GDM1 (cell line): ENCODE results near the gene PPDPF.
"Not testable (repeated sequence)": the region's sequence is repeated elsewhere in the genome, so short reads cannot be mapped to it uniquely, and the experiment has no call there.

ENCODE experiments used
- DNase-seq: peaks from one replicate; lab custom pipeline; 2025; lab: John Stamatoyannopoulos, UW

Gene PPDPF

GRCh38 chr20:63500902-63501817, 19.4 kb upstream of the PPDPF start:
- no peak for DNase-seq

GRCh38 chr20:63501818-63502670, 18.5 kb upstream of the PPDPF start:
- no peak for DNase-seq

- no peak for DNase-seq
These were observed 17.8 kb upstream of the PPDPF start for GRCh38 chr20:63502671-63503172.

- no peak for DNase-seq
These were observed 17.0 kb upstream of the PPDPF start for GRCh38 chr20:63503524-63503923.

GRCh38 chr20:63504642-63505041, 15.9 kb upstream of the PPDPF start:
- DNase-seq: no peak

GRCh38 chr20:63505281-63505680, 15.3 kb upstream of the PPDPF start:
- DNase-seq: no peak

- no peak for DNase-seq
These were observed 14.8 kb upstream of the PPDPF start for GRCh38 chr20:63505723-63506122.

- DNase-seq: no peak
These were observed 13.4 kb upstream of the PPDPF start for GRCh38 chr20:63507083-63507743.

- DNase-seq: peak; percentile 52
These were observed 12.3 kb upstream of the PPDPF start for GRCh38 chr20:63508072-63508768.

- no peak for DNase-seq
These were observed 11.4 kb upstream of the PPDPF start for GRCh38 chr20:63509088-63509564.

- no peak for DNase-seq
These were observed 7.4 kb upstream of the PPDPF start for GRCh38 chr20:63513207-63513606.

- DNase-seq: not testable (repeated sequence)
These were observed 6.0 kb upstream of the PPDPF start for GRCh38 chr20:63514520-63514919.

- no peak for DNase-seq
These were observed 2.9 kb upstream of the PPDPF start for GRCh38 chr20:63517376-63518309.

GRCh38 chr20:63518351-63518861, 2.2 kb upstream of the PPDPF start:
- DNase-seq: no peak

- no peak for DNase-seq
These were observed 1.5 kb upstream of the PPDPF start for GRCh38 chr20:63518946-63519667.

GRCh38 chr20:63519668-63520503, 679 bp upstream of the PPDPF start:
- peak; percentile 45 for DNase-seq

- DNase-seq: peak; percentile 43
These were observed 503 bp downstream of the PPDPF start for GRCh38 chr20:63520934-63521601.

GRCh38 chr20:63521602-63522001, 1.0 kb downstream of the PPDPF start:
- DNase-seq: no peak
